Smooth muscle cell (in vitro differentiated cells): ENCODE measurements around the gene IL16. TPM values are rescaled to one million over a fixed set of nuclear protein-coding genes. Genes with fewer than 3 reads are reported as not detected.

Source experiments
- DNase-seq: peaks from one replicate; lab custom pipeline; 2025; ENCODE audit not compliant: unreplicated experiment; lab: John Stamatoyannopoulos, UW
- H2AFZ ChIP-seq: fragments of 200-600 bp; sonication (generic); 2 replicates; pipeline ENCODE4 v1.6.0; 2016; ENCODE audit warnings: antibody characterized with exemption, low read depth, mild to moderate bottlenecking
- H3F3A ChIP-seq: fragments of 200-600 bp; sonication (generic); 2 replicates; pipeline ENCODE4 v1.6.0; 2017; ENCODE audit warnings: antibody characterized with exemption, low read depth
- H3K27ac ChIP-seq: fragments of 200-600 bp; sonication (generic); 2 replicates; pipeline ENCODE4 v1.5.1; 2016; ENCODE audit warnings: low read depth, mild to moderate bottlenecking
- H3K27me3 ChIP-seq: fragments of 200-600 bp; sonication (generic); 2 replicates; pipeline ENCODE4 v1.6.1; 2016; ENCODE audit warnings: low read depth, mild to moderate bottlenecking
- H3K36me3 ChIP-seq: fragments of 200-600 bp; sonication (generic); 2 replicates; pipeline ENCODE4 v1.5.1; 2016; ENCODE audit warnings: low read depth
- H3K4me1 ChIP-seq: fragments of 200-600 bp; sonication (generic); 2 replicates; pipeline ENCODE4 v1.5.1; 2016; ENCODE audit warnings: low read depth
- H3K4me2 ChIP-seq: fragments of 200-600 bp; sonication (generic); 2 replicates; pipeline ENCODE4 v1.6.0; 2016; ENCODE audit warnings: mild to moderate bottlenecking
- H3K4me3 ChIP-seq: fragments of 200-600 bp; sonication (generic); 2 replicates; pipeline ENCODE4 v1.5.1; 2016; ENCODE audit warnings: mild to moderate bottlenecking
- H3K79me2 ChIP-seq: fragments of 200-600 bp; sonication (generic); 2 replicates; pipeline ENCODE4 v1.6.0; 2016; ENCODE audit warnings: low read depth, mild to moderate bottlenecking
- H3K9ac ChIP-seq: fragments of 200-600 bp; sonication (generic); 2 replicates; pipeline ENCODE4 v1.6.0; 2016; ENCODE audit warnings: low read depth
- H3K9me3 ChIP-seq: fragments of 200-600 bp; sonication (generic); replicated peaks from 2 replicates; pipeline ENCODE4 v1.5.1; 2016; ENCODE audit warnings: low read depth
- H4K20me1 ChIP-seq: fragments of 200-600 bp; sonication (generic); 2 replicates; pipeline ENCODE4 v1.6.0; 2016; ENCODE audit warnings: low read depth
- CTCF ChIP-seq: fragments of 200-600 bp; sonication (generic); IDR thresholded peaks from 2 replicates; pipeline ENCODE4 v1.5.1; 2017; ENCODE audit warnings: borderline replicate concordance, mild to moderate bottlenecking, antibody characterized with exemption; ENCODE audit not compliant: insufficient read depth, poor library complexity, severe bottlenecking
- WGBS: methylation state at CpG from one replicate; pipeline ENCODE4 v1.1.7; 2016; ENCODE audit warnings: low lambda C conversion rate; 5-methylcytosine and 5-hydroxymethylcytosine counted together
- polyA plus RNA-seq: library from polyadenylated mRNA; unstranded; fragments of >200 nt; fragmentation: Nextera tagmentation; extraction: Ambion mirVana; gene quantifications from 2 replicates; pipeline ENCODE4 v1.2.1, GENCODE V29; 2016
- total RNA-seq: library from RNA; depleted of rRNA; stranded (reverse); fragments of >200 nt; gene quantifications from 2 replicates; pipeline ENCODE4 v1.2.3, GENCODE V29; 2014

The IL16 gene
- total and polyA plus RNA-seq, 2 experiments from 2014 or later, result 1.3 to 1.4 TPM

- Histone ChIP-seq H4K20me1 (no peaks in the 10 kb centered on the region), H3K27ac (no peak overlapping the region), H3K4me2 (no peak overlapping the region), H3K9ac (no peak overlapping the region), H3F3A (no peaks in the 10 kb centered on the region), H3K36me3 (no peaks in the 10 kb centered on the region), H3K4me1 (no peaks in the 10 kb centered on the region), H3K4me3 (no peak overlapping the region), H3K79me2 (no peaks in the 10 kb centered on the region), H3K9me3 (no peaks in the 10 kb centered on the region), H3K27me3 (peaks cover 7% of the 10 kb centered on the region), H2AFZ (no peak overlapping the region)
- TF ChIP-seq CTCF, result no peak
- DNase-seq, result no peak
- WGBS, result 84% methylated on average over 8 of the region's 8 CpGs
These were observed 61.8 kb downstream of the IL16 start for GRCh38 chr15:81258455-81258854.

DNA sequence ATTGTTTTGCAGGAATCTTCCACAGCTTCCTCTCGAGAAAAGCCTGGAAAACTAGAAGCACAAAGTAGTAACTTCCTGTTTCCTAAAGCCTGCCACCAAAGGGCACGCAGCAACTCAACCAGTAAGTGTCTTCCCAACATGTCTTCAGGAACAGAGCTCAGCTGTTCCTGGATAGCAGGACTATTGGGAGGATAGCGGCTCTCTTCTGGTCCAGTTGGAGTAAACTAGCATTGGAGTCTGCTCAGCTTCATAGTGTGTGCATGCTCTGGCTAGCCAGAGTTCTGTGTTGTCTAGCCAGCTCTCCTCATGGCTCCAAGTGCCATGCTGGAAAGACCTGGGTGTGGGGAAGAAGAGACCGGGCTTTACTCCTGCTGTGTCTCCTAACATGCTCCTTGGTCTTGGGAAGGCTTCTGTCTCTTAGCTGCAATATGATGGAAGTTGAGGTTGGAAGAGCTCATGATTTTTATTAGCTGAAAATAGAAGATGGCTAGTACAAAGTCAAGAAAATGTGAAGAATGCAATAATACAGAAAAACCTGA lies 63.1 kb downstream of the IL16 start:
- Histone ChIP-seq H2AFZ (no peak overlapping the region), H3K4me1 (no peaks in the 10 kb centered on the region), H3K79me2 (no peaks in the 10 kb centered on the region), H3F3A (no peaks in the 10 kb centered on the region), H3K36me3 (no peaks in the 10 kb centered on the region), H3K4me3 (no peak overlapping the region), H4K20me1 (no peaks in the 10 kb centered on the region), H3K4me2 (no peak overlapping the region), H3K27me3 (peaks cover 7% of the 10 kb centered on the region), H3K27ac (no peak overlapping the region), H3K9ac (no peak overlapping the region), H3K9me3 (no peaks in the 10 kb centered on the region)
- 78% methylated on average over 4 of the region's 4 CpGs for WGBS
- TF ChIP-seq CTCF, result no peak
- no peak for DNase-seq

DNA sequence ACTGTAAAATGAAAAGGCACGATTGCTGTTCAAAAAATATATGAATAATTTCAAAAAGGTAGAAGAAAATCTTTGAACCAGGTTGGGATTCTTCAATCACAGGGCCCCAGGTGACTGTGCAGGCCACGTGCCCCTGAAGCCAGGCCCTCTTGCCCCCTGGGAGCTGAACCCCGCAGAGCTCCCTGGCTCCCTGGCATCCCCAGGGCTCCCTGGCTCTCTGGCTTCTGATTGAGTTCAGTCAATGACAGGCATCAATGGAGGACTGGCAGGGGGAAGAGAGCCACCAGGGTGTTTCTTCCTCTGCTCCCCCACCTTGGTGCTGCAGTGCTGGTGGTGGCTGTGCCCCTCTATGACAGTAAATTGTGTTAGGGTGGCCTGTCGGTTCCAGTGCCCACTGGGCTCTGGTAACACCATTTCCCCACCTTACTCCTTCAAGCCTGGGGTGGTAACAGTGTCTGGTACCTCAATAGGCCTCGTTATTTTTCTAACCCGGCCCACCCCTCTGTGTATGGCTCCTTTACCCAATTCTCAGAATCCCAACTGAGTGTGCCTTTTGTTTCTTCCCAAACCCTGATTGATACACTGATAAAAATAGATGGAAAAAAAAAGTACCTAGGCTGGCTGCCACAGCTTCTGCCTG lies 64.6 kb downstream of the IL16 start:
- no peak for TF ChIP-seq CTCF

GRCh38 chr15:81263477-81263876 lies 66.8 kb downstream of the IL16 start:
- H3K27me3 ChIP-seq, result peaks cover 7% of the 10 kb centered on the region
- no peak overlapping the region for H3K27ac ChIP-seq
- no peaks in the 10 kb centered on the region for H3K79me2 ChIP-seq
- H3K4me2 ChIP-seq, result no peak overlapping the region
- TF ChIP-seq CTCF, result no peak
- DNase-seq, result no peak
- no peaks in the 10 kb centered on the region for H3F3A ChIP-seq
- H3K36me3 ChIP-seq, result no peaks in the 10 kb centered on the region
- H4K20me1 ChIP-seq, result no peaks in the 10 kb centered on the region
- no peak overlapping the region for H3K4me3 ChIP-seq
- peaks cover 4% of the 10 kb centered on the region for H3K4me1 ChIP-seq
- no peak overlapping the region for H2AFZ ChIP-seq
- H3K9me3 ChIP-seq, result no peaks in the 10 kb centered on the region
- H3K9ac ChIP-seq, result no peak overlapping the region
- 86% methylated on average over 4 of the region's 4 CpGs for WGBS

More for the DNA sequence above, 64.6 kb downstream of the IL16 start:
- Histone ChIP-seq H3K9ac (no peak overlapping the region), H4K20me1 (no peaks in the 10 kb centered on the region), H3K4me2 (no peak overlapping the region), H2AFZ (no peak overlapping the region), H3K36me3 (no peaks in the 10 kb centered on the region), H3K27me3 (peaks cover 7% of the 10 kb centered on the region), H3K27ac (no peak overlapping the region), H3K4me1 (peaks cover 4% of the 10 kb centered on the region), H3F3A (no peaks in the 10 kb centered on the region), H3K9me3 (no peaks in the 10 kb centered on the region), H3K79me2 (no peaks in the 10 kb centered on the region), H3K4me3 (no peak overlapping the region)
- 74% methylated on average over 6 of the region's 6 CpGs for WGBS
- DNase-seq, result no peak
